Stimulated activated CD4-positive, alpha-beta T cell treated with anti-CD3 and anti-CD28 coated beads, Interleukin-4, amount 100 ng/mL, for 1 hour (primary cell): ENCODE measurements around the gene PLCD4.

Experiments used
- DNase-seq: peaks from one replicate; pipeline ENCODE4 v3.0.0-alpha.2; 2020

The PLCD4 gene

DNA sequence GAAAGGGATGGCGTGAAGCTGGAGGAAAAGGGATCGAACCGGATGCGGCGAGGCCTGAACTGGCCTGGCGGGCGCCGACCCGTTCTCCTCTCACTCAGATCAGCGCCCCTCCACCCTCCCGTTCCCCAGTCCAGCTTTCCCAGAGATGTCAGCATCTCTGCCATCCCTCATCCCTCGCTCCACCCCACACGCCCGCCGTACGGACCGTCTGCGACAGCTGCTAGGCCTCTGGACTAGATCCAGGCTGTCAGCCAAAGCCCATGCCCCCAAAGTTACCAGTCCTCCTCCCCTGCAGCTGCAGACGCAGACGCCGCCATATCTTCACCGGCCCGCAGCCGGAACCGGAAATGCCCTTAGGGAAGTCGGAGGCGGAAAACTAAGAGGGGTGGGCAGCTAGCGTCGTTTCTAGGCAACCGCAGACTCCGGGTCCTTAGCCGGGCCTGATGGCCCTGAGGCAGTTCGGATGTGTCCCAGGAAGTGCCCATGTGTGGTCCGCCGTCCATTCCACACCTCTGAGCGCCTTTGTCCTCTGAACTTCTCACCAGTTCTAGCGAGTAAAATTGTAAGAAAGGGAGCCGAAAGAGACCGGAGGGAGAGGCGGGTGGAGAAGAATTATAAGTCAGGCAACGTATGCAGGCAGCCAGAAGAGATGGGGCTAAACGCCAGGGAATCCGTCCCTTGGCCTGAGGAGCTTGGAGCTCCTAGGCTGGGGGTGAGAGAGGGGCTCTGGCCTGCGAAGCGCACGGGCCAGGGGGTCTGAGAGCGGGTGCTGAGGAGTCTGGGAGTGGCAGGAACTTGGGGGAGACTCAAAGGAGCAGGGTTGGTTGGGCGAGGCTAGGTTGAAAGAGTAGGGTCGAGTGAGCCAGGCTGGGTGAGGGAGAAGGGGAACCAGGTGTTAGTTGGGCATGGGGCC is 64.2 kb downstream of the PLCD4 start, which contains the start of the genes RNF25 and STK36:
Gene RNF25, minus strand, starts transcription at position 349 of the 913 bp plus-strand sequence. Its CDS starts 32 bp downstream, at position 317.
Gene STK36, plus strand, starts transcription at position 433 of the 913 bp plus-strand sequence. CDS start 744 bp downstream, outside the sequence.
- DNase-seq = peak; percentile 81

DNA sequence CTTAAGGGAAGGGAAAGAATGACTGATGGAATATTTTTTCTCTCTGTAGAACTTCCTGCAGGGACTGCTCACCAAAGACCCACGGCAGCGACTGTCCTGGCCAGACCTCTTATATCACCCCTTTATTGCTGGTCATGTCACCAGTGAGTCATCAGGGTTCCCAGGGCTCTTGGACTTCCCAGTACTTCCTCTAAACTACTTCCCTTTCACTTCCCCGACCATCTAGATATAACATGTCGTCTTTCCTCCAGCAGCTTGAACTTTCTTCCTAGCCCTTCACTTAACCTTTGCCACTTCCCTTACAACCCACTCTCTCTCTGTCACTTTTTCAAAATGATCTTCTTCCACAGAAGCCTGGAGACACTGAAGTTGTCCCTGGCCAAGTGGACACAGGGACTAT is 71.4 kb downstream of the PLCD4 start:
- no peak for DNase-seq

DNA sequence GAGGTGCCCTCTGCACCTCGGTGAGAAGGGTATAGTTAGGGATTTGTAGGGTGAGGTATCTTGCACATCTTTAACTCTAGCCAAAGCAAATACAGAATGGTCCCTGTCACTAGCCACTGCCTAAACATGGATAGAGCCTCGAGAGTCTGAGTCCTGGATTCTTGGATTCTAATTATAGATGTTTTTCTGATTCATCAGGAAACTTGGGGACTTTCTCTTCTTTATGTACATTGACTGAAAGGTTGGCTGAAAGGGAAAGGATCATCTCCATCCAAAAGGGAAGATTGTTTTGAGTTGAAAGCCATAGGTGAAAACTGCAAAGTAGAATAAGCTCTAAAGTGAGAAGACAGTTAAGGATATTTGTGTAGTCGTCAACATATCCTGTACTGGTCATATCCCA is 72.4 kb downstream of the PLCD4 start:
- DNase-seq = no peak
